Measurements from ENCODE around the gene TMPRSS6. TPM values are rescaled to one million over a fixed set of nuclear protein-coding genes. Genes with fewer than 3 reads are reported as not detected.

TMPRSS6 gene
- total RNA-seq, 2 donors from 2014 or later: 1.8 to 1.9 TPM

- H3K4me1 Mint-ChIP-seq (ENCODE audit: low read depth in 2 of 2): no peaks in the 10 kb centered on the region
- ATAC-seq: no peak
- no peaks in the 10 kb centered on the region for H3K36me3 Mint-ChIP-seq
- no peak overlapping the region for H3K27ac Mint-ChIP-seq
- peaks cover 4 to 6% of the 10 kb centered on the region in 2 donors for H3K27me3 Mint-ChIP-seq
- H3K4me3 Mint-ChIP-seq: no peak overlapping the region
- no peak for DNase-seq (ENCODE audit: low spot score)
- H3K9me3 Mint-ChIP-seq: no peaks in the 10 kb centered on the region
Observed at GRCh38 chr22:37032535-37033460, 76.7 kb downstream of the TMPRSS6 start.

- no peak overlapping the region for H3K4me3 Mint-ChIP-seq
- no peaks in the 10 kb centered on the region for H3K36me3 Mint-ChIP-seq
- no peaks in the 10 kb centered on the region for H3K27me3 Mint-ChIP-seq
- no peak overlapping the region for H3K27ac Mint-ChIP-seq
- H3K4me1 Mint-ChIP-seq (ENCODE audit: low read depth in 2 of 2): no peaks in the 10 kb centered on the region
- ATAC-seq (no peak), DNase-seq (ENCODE audit: low spot score) (no peak)
- H3K9me3 Mint-ChIP-seq: no peaks in the 10 kb centered on the region
Observed at GRCh38 chr22:37032134-37032534, 77.4 kb downstream of the TMPRSS6 start.

- H3K4me1 Mint-ChIP-seq (ENCODE audit: low read depth in 2 of 2): no peaks in the 10 kb centered on the region
- no peak overlapping the region for H3K4me3 Mint-ChIP-seq
- no peak for DNase-seq (ENCODE audit: low spot score)
- H3K9me3 Mint-ChIP-seq: no peaks in the 10 kb centered on the region
- H3K36me3 Mint-ChIP-seq: no peaks in the 10 kb centered on the region
- no peaks in the 10 kb centered on the region for H3K27me3 Mint-ChIP-seq
- ATAC-seq: no peak
- no peak overlapping the region for H3K27ac Mint-ChIP-seq
Observed at GRCh38 chr22:37030560-37031281, 78.8 kb downstream of the TMPRSS6 start.

- Mint-ChIP-seq H3K4me1 (ENCODE audit: low read depth in 2 of 2) (peaks cover 4 to 5% of the 10 kb centered on the region in 2 donors), H3K4me3 (no peak overlapping the region), H3K27me3 (no peaks in the 10 kb centered on the region), H3K27ac (no peak overlapping the region), H3K36me3 (no peaks in the 10 kb centered on the region), H3K9me3 (no peaks in the 10 kb centered on the region)
- no peak for DNase-seq (ENCODE audit: low spot score)
- no peak for ATAC-seq
Observed at GRCh38 chr22:37028692-37029674, 80.5 kb downstream of the TMPRSS6 start.

GRCh38 chr22:37027556-37027955 is 82.0 kb downstream of the TMPRSS6 start:
- Mint-ChIP-seq H3K36me3 (no peaks in the 10 kb centered on the region), H3K27me3 (no peaks in the 10 kb centered on the region), H3K9me3 (no peaks in the 10 kb centered on the region), H3K4me1 (ENCODE audit: low read depth in 2 of 2) (peaks cover 4 to 5% of the 10 kb centered on the region in 2 donors), H3K27ac (no peak overlapping the region), H3K4me3 (no peak overlapping the region)
- ATAC-seq: no peak
- no peak for DNase-seq (ENCODE audit: low spot score)

GRCh38 chr22:37026325-37026724 is 83.2 kb downstream of the TMPRSS6 start:
- Mint-ChIP-seq H3K27ac (no peak overlapping the region), H3K4me3 (no peak overlapping the region), H3K27me3 (no peaks in the 10 kb centered on the region), H3K36me3 (no peaks in the 10 kb centered on the region), H3K9me3 (no peaks in the 10 kb centered on the region), H3K4me1 (ENCODE audit: low read depth in 2 of 2) (peaks cover 7 to 14% of the 10 kb centered on the region in 2 donors)
- DNase-seq (ENCODE audit: low spot score) (no peak), ATAC-seq (no peak)

GRCh38 chr22:37025500-37026070 is 83.9 kb downstream of the TMPRSS6 start:
- Mint-ChIP-seq H3K4me3 (no peak overlapping the region), H3K27ac (no peak overlapping the region), H3K4me1 (ENCODE audit: low read depth in 2 of 2) (peaks cover 8 to 14% of the 10 kb centered on the region in 2 donors), H3K9me3 (no peaks in the 10 kb centered on the region), H3K27me3 (no peaks in the 10 kb centered on the region), H3K36me3 (no peaks in the 10 kb centered on the region)
- DNase-seq (ENCODE audit: low spot score): no peak
- no peak for ATAC-seq

GRCh38 chr22:37024339-37025157 is 85.0 kb downstream of the TMPRSS6 start:
- no peak for DNase-seq (ENCODE audit: low spot score)
- Mint-ChIP-seq H3K36me3 (no peaks in the 10 kb centered on the region), H3K4me3 (no peak overlapping the region), H3K27me3 (no peaks in the 10 kb centered on the region), H3K9me3 (no peaks in the 10 kb centered on the region), H3K4me1 (ENCODE audit: low read depth in 2 of 2) (peaks cover 10 to 14% of the 10 kb centered on the region in 2 donors), H3K27ac (no peak overlapping the region)
- no peak for ATAC-seq

GRCh38 chr22:37023743-37024338 is 85.7 kb downstream of the TMPRSS6 start:
- Mint-ChIP-seq H3K4me1 (ENCODE audit: low read depth in 2 of 2) (peaks cover 10 to 14% of the 10 kb centered on the region in 2 donors), H3K27me3 (no peaks in the 10 kb centered on the region), H3K4me3 (no peak overlapping the region), H3K36me3 (no peaks in the 10 kb centered on the region), H3K27ac (no peak overlapping the region), H3K9me3 (no peaks in the 10 kb centered on the region)
- ATAC-seq (no peak), DNase-seq (ENCODE audit: low spot score) (no peak)

GRCh38 chr22:37022483-37023337 is 86.8 kb downstream of the TMPRSS6 start:
- Mint-ChIP-seq H3K4me1 (ENCODE audit: low read depth in 2 of 2) (peaks cover 12 to 14% of the 10 kb centered on the region in 2 donors), H3K27ac (no peak overlapping the region), H3K4me3 (no peak overlapping the region), H3K9me3 (no peaks in the 10 kb centered on the region), H3K36me3 (no peaks in the 10 kb centered on the region), H3K27me3 (no peaks in the 10 kb centered on the region)
- no peak for ATAC-seq
- no peak for DNase-seq (ENCODE audit: low spot score)

GRCh38 chr22:37021710-37022482 is 87.6 kb downstream of the TMPRSS6 start:
- H3K4me1 Mint-ChIP-seq (ENCODE audit: low read depth in 2 of 2): peaks cover 12 to 14% of the 10 kb centered on the region in 2 donors

More at GRCh38 chr22:37021710-37022482, 87.6 kb downstream of the TMPRSS6 start:
- H3K9me3 Mint-ChIP-seq: no peaks in the 10 kb centered on the region
- H3K36me3 Mint-ChIP-seq: no peaks in the 10 kb centered on the region
- peak overlapping the region; percentile 47 for H3K4me3 Mint-ChIP-seq
- no peak for ATAC-seq
- no peak overlapping the region for H3K27ac Mint-ChIP-seq
- H3K27me3 Mint-ChIP-seq: no peaks in the 10 kb centered on the region
- no peak for DNase-seq (ENCODE audit: low spot score)

Measured in natural killer cell treated with Interleukin-12 subunit alpha and Interleukin-12 subunit beta and Interleukin-15 and Interleukin-18, amount 100 ng/mL, for 72 hours (primary cell).